ENCODE results near the gene PIH1D2.

DNA sequence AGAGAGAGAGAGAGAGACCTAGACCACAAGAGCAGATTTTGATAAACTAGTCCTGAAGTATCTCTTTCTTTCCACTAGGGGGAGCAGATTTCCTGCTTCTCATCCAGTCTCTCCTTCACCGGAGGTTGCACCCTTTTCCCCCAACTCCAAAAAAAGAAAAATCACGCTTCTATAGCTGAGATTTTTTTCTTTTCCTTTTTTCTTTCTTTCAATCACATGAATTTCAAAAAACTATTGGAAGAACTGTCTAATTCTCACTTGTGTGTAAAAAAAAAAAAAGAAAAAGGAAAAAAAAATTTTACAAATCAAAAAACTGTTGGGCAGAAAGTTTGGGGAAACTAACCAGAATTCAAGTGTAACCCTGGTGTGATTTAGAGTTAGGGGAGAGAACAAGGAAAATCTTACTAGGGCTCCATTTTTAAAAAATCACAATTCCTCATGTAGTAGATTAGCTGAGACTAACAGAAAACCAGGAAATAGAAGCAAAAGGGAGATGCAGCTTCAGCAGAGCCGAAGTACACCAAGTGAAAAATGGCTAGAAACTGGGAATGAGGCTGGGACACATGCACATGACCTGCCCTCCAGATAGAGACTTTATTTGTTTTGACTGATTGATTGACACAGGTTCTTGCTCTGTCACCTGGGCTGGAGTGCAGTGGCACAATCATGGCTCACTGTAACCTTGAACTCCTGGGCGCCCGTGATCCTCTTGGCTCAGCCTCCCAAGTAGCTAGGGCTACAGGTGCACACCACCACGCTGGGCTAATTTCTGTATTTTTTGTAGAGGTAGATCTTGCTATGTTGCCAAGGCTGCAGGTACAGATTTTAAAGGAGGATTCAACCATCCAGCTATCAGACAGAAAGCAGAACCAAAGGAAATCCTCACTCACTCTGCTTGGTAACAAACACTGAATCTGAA lies 40.0 kb upstream of the PIH1D2 start:
- peak; percentile 69 for TF ChIP-seq CTCF (conservative IDR thresholded peaks at IDR 0.05; ENCODE audit: low read depth, low read length)
- TF ChIP-seq, protein P1, sequence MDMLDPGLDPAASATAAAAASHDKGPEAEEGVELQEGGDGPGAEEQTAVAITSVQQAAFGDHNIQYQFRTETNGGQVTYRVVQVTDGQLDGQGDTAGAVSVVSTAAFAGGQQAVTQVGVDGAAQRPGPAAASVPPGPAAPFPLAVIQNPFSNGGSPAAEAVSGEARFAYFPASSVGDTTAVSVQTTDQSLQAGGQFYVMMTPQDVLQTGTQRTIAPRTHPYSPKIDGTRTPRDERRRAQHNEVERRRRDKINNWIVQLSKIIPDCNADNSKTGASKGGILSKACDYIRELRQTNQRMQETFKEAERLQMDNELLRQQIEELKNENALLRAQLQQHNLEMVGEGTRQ (IDR thresholded peaks at IDR 0.05; ENCODE audit: low read depth, low read length) = no peak
- TF ChIP-seq CHD1 (IDR thresholded peaks at IDR 0.05; ENCODE audit: low read depth, low read length) = no peak
- peak; percentile 65 for TF ChIP-seq SMC3 (IDR thresholded peaks at IDR 0.05; ENCODE audit: low read depth, low read length)
